Coronary artery (tissue), 2 donors: ENCODE measurements around the gene FGF21.

Source experiments
- DNase-seq: peaks from one replicate; pipeline ENCODE4 v3.0.0-alpha.2; 2017; ENCODE audit warnings: low spot score
- H3K27ac ChIP-seq, 2 donors: fragments of 200-600 bp; sonication (generic); one replicate each; pipeline ENCODE4 v1.5.1; 2016 to 2019
- H3K4me3 ChIP-seq: fragments of 200-600 bp; sonication (generic); 2 replicates; pipeline ENCODE4 v1.5.1; 2016; ENCODE audit warnings: mild to moderate bottlenecking, moderate library complexity
- CTCF ChIP-seq: fragments of 200-600 bp; sonication (generic); IDR thresholded peaks from one replicate; pipeline ENCODE4 v1.5.1; 2019; ENCODE audit warnings: antibody characterized with exemption

The FGF21 gene

GRCh38 chr19:48720251-48720612 is 35.1 kb upstream of the FGF21 start:
- Histone ChIP-seq H3K4me3 (peak overlapping the region; percentile 79), H3K27ac (peak overlapping the region; percentile 51 to 95)
- DNase-seq: no peak
- no peak for TF ChIP-seq CTCF

GRCh38 chr19:48720613-48721296 is 34.6 kb upstream of the FGF21 start:
- H3K4me3 ChIP-seq: peak overlapping the region; percentile 79
- H3K27ac ChIP-seq: peak overlapping the region; percentile 51 to 95
- peak; percentile 99 for DNase-seq
- no peak for TF ChIP-seq CTCF

GRCh38 chr19:48722196-48722708 is 33.1 kb upstream of the FGF21 start:
- TF ChIP-seq CTCF: no peak
- no peak overlapping the region for H3K27ac ChIP-seq
- no peak for DNase-seq
- H3K4me3 ChIP-seq: no peak overlapping the region

- DNase-seq: no peak
- no peak for TF ChIP-seq CTCF
- H3K27ac ChIP-seq: peak overlapping the region in 1 of 2 donors; percentile 62
These were observed 30.2 kb upstream of the FGF21 start for GRCh38 chr19:48724796-48725753.

GRCh38 chr19:48726556-48726955 is 28.8 kb upstream of the FGF21 start:
- TF ChIP-seq CTCF: no peak
- H3K27ac ChIP-seq: peak overlapping the region in 1 of 2 donors; percentile 62
- no peak for DNase-seq
- H3K4me3 ChIP-seq: no peak overlapping the region

More at GRCh38 chr19:48724796-48725753, 30.2 kb upstream of the FGF21 start:
- H3K4me3 ChIP-seq: peak overlapping the region; percentile 3

- DNase-seq: no peak
- Histone ChIP-seq H3K27ac (no peak overlapping the region), H3K4me3 (no peak overlapping the region)
- TF ChIP-seq CTCF: no peak
These were observed 26.2 kb upstream of the FGF21 start for GRCh38 chr19:48728911-48729664.
